IMR-90 (cell line): Measurements from ENCODE around the gene HMGB2. TPM values are rescaled to one million over a fixed set of nuclear protein-coding genes. Genes with fewer than 3 reads are reported as not detected.

Experiments
- ATAC-seq: fragments of 200-7000 bp; cut with Tn5 transposase; 2 replicates; pipeline ENCODE4 v1.9.1; 2020; ENCODE audit warnings: low read depth, mild to moderate bottlenecking, moderate library complexity
- BruUV-seq: library from RNA; stranded (reverse); fragments of 400-500 nt; replicated peaks from 2 replicates; lab custom pipeline; 2021; lab: Mats Ljungman, UMichigan
- CTCF ChIA-PET: fragments of 300-600 bp; formaldehyde crosslinking; extraction: SDS; loops from one replicate; lab custom pipeline; 2021; ENCODE audit warnings: antibody characterized with exemption; lab: Yijun Ruan, JAX
- POLR2A ChIA-PET: fragments of 300-600 bp; sonication (Branson Sonifier 250); formaldehyde crosslinking; loops from one replicate; lab custom pipeline; 2022; ENCODE audit warnings: antibody characterized with exemption; ENCODE audit not compliant: unreplicated experiment; lab: Charles Lee
- DNase-seq: peaks from one replicate; pipeline ENCODE4 v3.0.0; 2013
- H2AFZ ChIP-seq: replicated peaks from 2 replicates; pipeline ENCODE3; 2013; ENCODE audit warnings: low read length, mild to moderate bottlenecking; ENCODE audit not compliant: poor library complexity
- H2AK5ac ChIP-seq: 2 replicates; pipeline ENCODE4 v1.6.1; 2013; ENCODE audit warnings: low read depth, low read length, inconsistent platforms
- H2AK9ac ChIP-seq: replicated peaks from 2 replicates; pipeline ENCODE3; 2013; ENCODE audit warnings: mild to moderate bottlenecking, low read depth, low read length, moderate library complexity; ENCODE audit not compliant: poor library complexity
- H2BK120ac ChIP-seq: 2 replicates; pipeline ENCODE4 v1.6.1; 2013; ENCODE audit warnings: low read depth, low read length, inconsistent platforms
- H2BK15ac ChIP-seq: 3 replicates; pipeline ENCODE4 v1.6.1; 2013; ENCODE audit warnings: low read depth, low read length, inconsistent platforms
- H2BK20ac ChIP-seq: 2 replicates; pipeline ENCODE4 v1.6.1; 2013; ENCODE audit warnings: low read depth, mild to moderate bottlenecking, inconsistent platforms, low read length, moderate library complexity
- H2BK5ac ChIP-seq: 2 replicates; pipeline ENCODE4 v1.6.1; 2013; ENCODE audit warnings: mild to moderate bottlenecking, low read depth, low read length, inconsistent platforms; ENCODE audit not compliant: poor library complexity, severe bottlenecking
- H3K14ac ChIP-seq: replicated peaks from 2 replicates; pipeline ENCODE4 v1.6.1; 2013; ENCODE audit warnings: low read depth, low read length, inconsistent platforms
- H3K18ac ChIP-seq: 2 replicates; pipeline ENCODE4 v1.6.1; 2013; ENCODE audit warnings: low read depth, low read length, control low read depth
- H3K23ac ChIP-seq: 2 replicates; pipeline ENCODE4 v1.6.1; 2013; ENCODE audit warnings: low read depth, low read length, inconsistent platforms
- H3K27ac ChIP-seq: 2 replicates; pipeline ENCODE4 v1.5.1; 2013; ENCODE audit warnings: mild to moderate bottlenecking, control low read depth, low read length; ENCODE audit not compliant: insufficient read depth
- H3K27me3 ChIP-seq: 2 replicates; pipeline ENCODE4 v1.6.1; 2013; ENCODE audit warnings: low read length; ENCODE audit not compliant: control insufficient read depth, insufficient read depth
- H3K36me3 ChIP-seq: 2 replicates; pipeline ENCODE4 v1.6.1; 2013; ENCODE audit warnings: low read length, mixed read lengths; ENCODE audit not compliant: control insufficient read depth, insufficient read depth
- H3K4ac ChIP-seq: 2 replicates; pipeline ENCODE4 v1.6.1; 2013; ENCODE audit warnings: low read depth, low read length, inconsistent platforms
- H3K4me1 ChIP-seq: 2 replicates; pipeline ENCODE4 v1.6.1; 2013; ENCODE audit warnings: low read length, mixed read lengths; ENCODE audit not compliant: control insufficient read depth, insufficient read depth
- H3K4me2 ChIP-seq: 2 replicates; pipeline ENCODE4 v1.6.1; 2013; ENCODE audit warnings: low read depth, mild to moderate bottlenecking, control low read depth, low read length, moderate library complexity
- H3K4me3 ChIP-seq: 2 replicates; pipeline ENCODE4 v1.5.1; 2013; ENCODE audit warnings: low read depth, mild to moderate bottlenecking, control low read depth, low read length, moderate library complexity; ENCODE audit not compliant: insufficient read depth
- H3K56ac ChIP-seq: 2 replicates; pipeline ENCODE4 v1.6.1; 2013; ENCODE audit warnings: low read length, inconsistent platforms; ENCODE audit not compliant: insufficient read depth; ENCODE audit errors: extremely low read depth
- H3K79me1 ChIP-seq, 2 experiments: 2 replicates each; pipeline ENCODE4 v1.6.1; 2013; ENCODE audit warnings: low read length in 2 of 2, inconsistent platforms in 1 of 2, low read depth in 1 of 2
- H3K9ac ChIP-seq: 2 replicates; pipeline ENCODE4 v1.6.1; 2013; ENCODE audit warnings: low read depth, low read length, control low read depth
- H3K9me1 ChIP-seq: 2 replicates; pipeline ENCODE4 v1.6.1; 2013; ENCODE audit warnings: low read length, inconsistent platforms; ENCODE audit not compliant: insufficient read depth
- H3K9me3 ChIP-seq: 2 replicates; pipeline ENCODE4 v1.6.1; 2013; ENCODE audit warnings: low read length; ENCODE audit not compliant: control insufficient read depth, insufficient read depth
- H4K20me1 ChIP-seq: 2 replicates; pipeline ENCODE4 v1.6.1; 2013; ENCODE audit warnings: low read length, inconsistent platforms; ENCODE audit not compliant: insufficient read depth
- H4K5ac ChIP-seq: 2 replicates; pipeline ENCODE4 v1.6.1; 2013; ENCODE audit warnings: mild to moderate bottlenecking, low read depth, low read length, control low read depth
- H4K8ac ChIP-seq, 2 experiments: 2 replicates each; pipeline ENCODE4 v1.6.1; 2013; ENCODE audit warnings: low read depth in 2 of 2, low read length in 2 of 2, control low read depth in 1 of 2, inconsistent platforms in 1 of 2
- H4K91ac ChIP-seq: 2 replicates; pipeline ENCODE4 v1.6.1; 2013; ENCODE audit warnings: low read depth, low read length, inconsistent platforms; ENCODE audit not compliant: insufficient read depth
- BHLHE40 ChIP-seq: fragments of 150-350 bp; IDR thresholded peaks from 2 replicates; pipeline ENCODE4 v1.6.1; 2016; ENCODE audit warnings: mild to moderate bottlenecking, low read depth, low read length
- CEBPB ChIP-seq: IDR thresholded peaks from 2 replicates; pipeline ENCODE4 v1.6.1; 2012; ENCODE audit warnings: low read depth, low read length, improper control_type of control experiment
- CHD1 ChIP-seq: IDR thresholded peaks from 2 replicates; pipeline ENCODE4 v1.6.1; 2012; ENCODE audit warnings: low read depth, low read length, improper control_type of control experiment
- FOS ChIP-seq: fragments of 150-350 bp; IDR thresholded peaks from 2 replicates; pipeline ENCODE4 v1.6.1; 2016; ENCODE audit warnings: low read depth, low read length
- MAFK ChIP-seq: IDR thresholded peaks from 2 replicates; pipeline ENCODE4 v1.6.1; 2012; ENCODE audit warnings: low read depth, low read length, improper control_type of control experiment
- MXI1 ChIP-seq: IDR thresholded peaks from 2 replicates; pipeline ENCODE4 v1.6.1; 2012; ENCODE audit warnings: low read depth, mild to moderate bottlenecking, low read length, moderate library complexity, borderline replicate concordance
- NFE2L2 ChIP-seq: fragments of 150-350 bp; IDR thresholded peaks from 2 replicates; pipeline ENCODE4 v1.6.1; 2016; ENCODE audit warnings: low read depth, mild to moderate bottlenecking, low read length
- RAD21 ChIP-seq: IDR thresholded peaks from 2 replicates; pipeline ENCODE4 v1.6.1; 2012; ENCODE audit warnings: low read length, improper control_type of control experiment
- RFX5 ChIP-seq: IDR thresholded peaks from 2 replicates; pipeline ENCODE4 v1.8.0; 2012; ENCODE audit warnings: low read depth, mild to moderate bottlenecking, low read length, moderate library complexity
- SMC3 ChIP-seq: fragments of 150-350 bp; IDR thresholded peaks from 2 replicates; pipeline ENCODE4 v1.6.1; 2016; ENCODE audit warnings: low read depth, mild to moderate bottlenecking, antibody characterized with exemption, low read length, moderate library complexity
- WGBS, 2 experiments: methylation state at CpG; one replicate each; pipeline versions ENCODE4 v1.1.5 to v1.1.7; 2013; ENCODE audit warnings: missing lambda C conversion rate in 2 of 2; ENCODE audit not compliant: insufficient read length in 1 of 2; ENCODE audit errors: extremely low coverage in 2 of 2; 5-methylcytosine and 5-hydroxymethylcytosine counted together
- dilution Hi-C: fragments of 300-500 bp; cut with HindIII; formaldehyde crosslinking; loops from one replicate; pipeline ENCODE4 v1.14.3; 2018; ENCODE audit warnings: low sequenced_read_pairs; ENCODE audit not compliant: unreplicated experiment
- in situ Hi-C: fragments of 300-500 bp; cut with MboI; formaldehyde crosslinking; loops from 3 replicates; pipeline ENCODE4 v1.14.3; 2019; ENCODE audit warnings: low sequenced_read_pairs, inconsistent platforms, mixed read lengths
- intact Hi-C: fragments of 100-400 bp; cut with micrococcal nuclease; formaldehyde crosslinking; loops from 2 replicates; pipeline ENCODE4 v1.10.0; 2022
- polyA plus RNA-seq, 3 experiments: library from polyadenylated mRNA; depleted of rRNA; stranded (reverse); fragments of >200 nt; gene quantifications; 2 replicates each; pipeline ENCODE4 v1.2.3, GENCODE V29; 2012; ENCODE audit warnings: low replicate concordance in 1 of 3
- total RNA-seq: library from RNA; depleted of rRNA; stranded (reverse); fragments of >200 nt; gene quantifications from 2 replicates; pipeline ENCODE4 v1.2.3, GENCODE V29; 2012
- TF ChIP-seq, protein P1 (sequence below): fragments of 150-350 bp; IDR thresholded peaks from 2 replicates; pipeline ENCODE4 v1.6.1; 2016; ENCODE audit warnings: low read depth, mild to moderate bottlenecking, low read length, moderate library complexity, borderline replicate concordance
- TF ChIP-seq, protein P2 (sequence below): fragments of 150-350 bp; IDR thresholded peaks from 2 replicates; pipeline ENCODE4 v1.6.1; 2017; ENCODE audit warnings: mild to moderate bottlenecking, antibody characterized with exemption, low read length, low read depth

Gene HMGB2
- total and polyA plus RNA-seq, 2 of the 4 experiments (the other 2 are of a cell fraction): 49.3 to 106 TPM

GRCh38 chr4:173332963-173333657 is 1.0 kb downstream of the HMGB2 start:
- H2BK20ac ChIP-seq: no peak overlapping the region
- CTCF ChIA-PET: interaction anchor here (0.6 kb wide), 1 partner anchor 83 kb away, joined by 5 read pairs; no protein-coding TSS in a partner anchor
- no peak for TF ChIP-seq SMC3
- TF ChIP-seq, protein P1, sequence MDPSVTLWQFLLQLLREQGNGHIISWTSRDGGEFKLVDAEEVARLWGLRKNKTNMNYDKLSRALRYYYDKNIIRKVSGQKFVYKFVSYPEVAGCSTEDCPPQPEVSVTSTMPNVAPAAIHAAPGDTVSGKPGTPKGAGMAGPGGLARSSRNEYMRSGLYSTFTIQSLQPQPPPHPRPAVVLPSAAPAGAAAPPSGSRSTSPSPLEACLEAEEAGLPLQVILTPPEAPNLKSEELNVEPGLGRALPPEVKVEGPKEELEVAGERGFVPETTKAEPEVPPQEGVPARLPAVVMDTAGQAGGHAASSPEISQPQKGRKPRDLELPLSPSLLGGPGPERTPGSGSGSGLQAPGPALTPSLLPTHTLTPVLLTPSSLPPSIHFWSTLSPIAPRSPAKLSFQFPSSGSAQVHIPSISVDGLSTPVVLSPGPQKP: no peak
- no peak for TF ChIP-seq NFE2L2
- TF ChIP-seq MXI1: no peak
- no peak for TF ChIP-seq FOS
- TF ChIP-seq, protein P2, sequence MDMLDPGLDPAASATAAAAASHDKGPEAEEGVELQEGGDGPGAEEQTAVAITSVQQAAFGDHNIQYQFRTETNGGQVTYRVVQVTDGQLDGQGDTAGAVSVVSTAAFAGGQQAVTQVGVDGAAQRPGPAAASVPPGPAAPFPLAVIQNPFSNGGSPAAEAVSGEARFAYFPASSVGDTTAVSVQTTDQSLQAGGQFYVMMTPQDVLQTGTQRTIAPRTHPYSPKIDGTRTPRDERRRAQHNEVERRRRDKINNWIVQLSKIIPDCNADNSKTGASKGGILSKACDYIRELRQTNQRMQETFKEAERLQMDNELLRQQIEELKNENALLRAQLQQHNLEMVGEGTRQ: no peak
- TF ChIP-seq RAD21: no peak
- TF ChIP-seq RFX5: no peak
- TF ChIP-seq CHD1: no peak
- no peak for TF ChIP-seq BHLHE40
- TF ChIP-seq MAFK: no peak
- no peak for TF ChIP-seq CEBPB
- no peak overlapping the region for H2AK9ac ChIP-seq
- H3K9ac ChIP-seq: peak overlapping the region; percentile 84
- no peaks in the 10 kb centered on the region for H3K9me3 ChIP-seq
- peak overlapping the region; percentile 27; the same call in 1 of the 2 replicates for H3K56ac ChIP-seq
- H2BK120ac ChIP-seq: no peak overlapping the region
- peak overlapping the region; percentile 84 for H2AFZ ChIP-seq
- POLR2A ChIA-PET: no interaction called here
- peak overlapping the region in 1 of 2 experiments; percentile 11; a peak in 1 of 4 replicates for H4K8ac ChIP-seq
- no peak overlapping the region for H3K18ac ChIP-seq
- peak overlapping the region; percentile 86 for H2BK5ac ChIP-seq
- peaks cover 0 to 4% of the 10 kb centered on the region in 2 experiments; a peak in 3 of 4 replicates for H3K79me1 ChIP-seq
- H3K27ac ChIP-seq: peak overlapping the region; percentile 45
- intact Hi-C loops: loop anchor here (5.0 kb wide), 1 partner anchor 144 kb away; no protein-coding TSS in a partner anchor
- peak overlapping the region; percentile 69 for H2AK5ac ChIP-seq
- BruUV-seq: no TSS peak
- WGBS, 2 experiments: 2% methylated on average over 8 of the region's 21 CpGs; no CpG with 5 or more reads in 1 of the 2 experiments
- ATAC-seq (no peak), DNase-seq (peak; percentile 1)
- no peaks in the 10 kb centered on the region for H4K20me1 ChIP-seq
- H3K23ac ChIP-seq: peak overlapping the region; percentile 79
- H3K4me2 ChIP-seq: peak overlapping the region; percentile 99
- dilution Hi-C loops: no loop called here
- H3K4me1 ChIP-seq: no peaks in the 10 kb centered on the region
- H3K27me3 ChIP-seq: no peaks in the 10 kb centered on the region
- H3K14ac ChIP-seq: peak overlapping the region; percentile 68
- H4K5ac ChIP-seq: peak overlapping the region; percentile 1; the same call in 1 of the 2 replicates
- peak overlapping the region; percentile 82 for H3K4ac ChIP-seq
- H4K91ac ChIP-seq: no peak overlapping the region; the same call in 1 of the 2 replicates
- H3K4me3 ChIP-seq: peak overlapping the region; percentile 75
- no peaks in the 10 kb centered on the region; the same call in 1 of the 2 replicates for H3K9me1 ChIP-seq
- in situ Hi-C loops: no loop called here
- no peak overlapping the region for H2BK15ac ChIP-seq
- H3K36me3 ChIP-seq: peaks cover 6% of the 10 kb centered on the region
